Adrenal gland (tissue), 12 donors: ENCODE measurements around the gene FYB1. TPM values are rescaled to one million over a fixed set of nuclear protein-coding genes. Genes with fewer than 3 reads are reported as not detected.

Experiments used
- DNase-seq, 7 donors: peaks; one replicate each; pipeline ENCODE4 v3.0.0-alpha.2; 2019 to 2020
- H3K27ac ChIP-seq, 5 donors: fragments of 200-600 bp; sonication (generic) in 4 of 5; 1 replicate in 3 of 5; 2 replicates in 2 of 5; pipeline versions ENCODE4 v1.5.1 to v1.8.0; 2016 to 2020; ENCODE audit warnings: mild to moderate bottlenecking in 1 of 5
- H3K27me3 ChIP-seq: fragments of 200-600 bp; 2 replicates; pipeline ENCODE4 v1.8.0; 2021
- H3K36me3 ChIP-seq, 2 donors: fragments of 200-600 bp; replicated peaks in 1 of 2; 1 replicate in 1 of 2; 2 replicates in 1 of 2; pipeline versions ENCODE4 v1.5.1 to v1.8.0; 2018 to 2022
- H3K4me1 ChIP-seq, 2 donors: fragments of 200-600 bp; replicated peaks in 1 of 2; 1 replicate in 1 of 2; 2 replicates in 1 of 2; pipeline versions ENCODE4 v1.5.1 to v1.8.0; 2018 to 2021
- H3K4me3 ChIP-seq, 4 donors: fragments of 200-600 bp; sonication (generic) in 3 of 4; one replicate each; pipeline ENCODE4 v1.5.1; 2016 to 2018
- H3K9me3 ChIP-seq, 3 donors: fragments of 200-600 bp; sonication (generic) in 1 of 3; replicated peaks in 1 of 3; 1 replicate in 2 of 3; 2 replicates in 1 of 3; pipeline versions ENCODE4 v1.5.1 to v1.8.0; 2016 to 2021
- POLR2A ChIP-seq, 2 donors: fragments of 450-650 bp; IDR thresholded peaks; one replicate each; pipeline ENCODE4 v1.6.1; 2017; ENCODE audit warnings: antibody characterized with exemption in 2 of 2, mild to moderate bottlenecking in 2 of 2, moderate library complexity in 1 of 2
- WGBS, 4 donors: extraction: QIAGEN DNeasy Blood & Tissue Kit in 2 of 4; methylation state at CpG; one replicate each; pipeline versions ENCODE4 v1.1.5 to v1.1.7; 2013 to 2017; 5-methylcytosine and 5-hydroxymethylcytosine counted together
- intact Hi-C, 2 donors: fragments of 100-400 bp; cut with DNase I; formaldehyde crosslinking; loops; one replicate each; pipeline versions ENCODE4 v1.14.1 to v1.15.0; 2022 to 2023
- polyA plus RNA-seq, 3 donors: library from polyadenylated mRNA; stranded (reverse); fragments of 200-250 nt in 2 of 3; fragments of 350-450 nt in 1 of 3; fragmentation: Illumina TruSeq in 1 of 3; extraction: RNeasy Lipid Tissue Mini Kit (QIAGEN cat#74804) in 1 of 3; gene quantifications; one replicate each; pipeline ENCODE4 v1.2.3, GENCODE V29; 2013 to 2014
- total RNA-seq, 9 donors: library from RNA; depleted of rRNA in 4 of 9; stranded (reverse); fragments of >200 nt in 4 of 9; fragments of 120-200 nt in 1 of 9; fragmentation: NEBNext Ultra II Directional in 1 of 9; extraction: Animal tissue kit (Norgen Biotek cat#: 25700) in 1 of 9; gene quantifications; one replicate each; pipeline versions ENCODE4 v1.1.0 to v1.2.4, GENCODE V29; 2013 to 2023
- TF ChIP-seq, protein P1 (sequence below), 6 experiments: fragments of 450-650 bp in 4 of 6; fragments of 200-600 bp in 2 of 6; sonication (generic) in 1 of 6; IDR thresholded peaks; 1 replicate in 5 of 6; 2 replicates in 1 of 6; pipeline versions ENCODE4 v1.5.1 to v1.8.0; 2016 to 2021; ENCODE audit warnings: antibody characterized with exemption in 6 of 6, mild to moderate bottlenecking in 2 of 6, moderate library complexity in 1 of 6
- donor health status: healthy with polysubstance abuse.
- donor health status: Bipolar disorder and iron deficiency.
- donor health status: DM: yes; HTN: yes; CAD: no.
- donor health status: DM: no; HTN: no; CAD: no.
- donor health status: DM: no; HTN: no; CAD: no.
- donor health status: DM: yes; HTN: yes; CAD: no.

The FYB1 gene
- total and polyA plus RNA-seq, 12 donors = 1.6 to 29.8 (median 13.6) TPM

DNA sequence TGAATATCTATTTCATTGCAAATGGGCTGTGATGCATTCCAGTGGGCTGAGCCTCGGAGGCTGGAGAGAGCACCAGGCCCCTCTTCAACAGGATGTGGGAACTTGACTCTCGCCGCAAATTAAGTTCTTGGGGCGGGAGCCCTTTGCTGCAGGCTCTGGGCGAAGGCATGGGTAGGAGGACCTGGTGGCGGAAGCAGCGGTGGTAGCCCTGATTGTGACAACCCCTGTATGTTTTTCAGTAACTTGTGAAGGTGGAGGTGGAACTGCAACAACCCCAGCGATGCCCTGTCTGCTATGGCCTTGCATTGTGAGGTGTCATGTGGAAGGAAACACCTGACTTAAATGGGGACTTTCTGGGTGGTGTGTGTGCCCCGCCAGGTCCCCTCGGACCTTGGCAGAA lies 9.4 kb downstream of the FYB1 start:
- intact Hi-C loops = loop anchor here in 1 of 2 donors (10.0 kb wide), 1 partner anchor 75 kb away; no protein-coding TSS in a partner anchor
- Histone ChIP-seq H3K4me3 (no peak overlapping the region), H3K9me3 (no peaks in the 10 kb centered on the region), H3K4me1 (no peaks in the 10 kb centered on the region), H3K27ac (no peak overlapping the region), H3K27me3 (no peaks in the 10 kb centered on the region), H3K36me3 (no peaks in the 10 kb centered on the region)
- WGBS, 4 donors = 74 to 97% (median 81%) methylated on average over 9 to 10 of the region's 10 CpGs
- no peak for DNase-seq
- TF ChIP-seq, protein P1, sequence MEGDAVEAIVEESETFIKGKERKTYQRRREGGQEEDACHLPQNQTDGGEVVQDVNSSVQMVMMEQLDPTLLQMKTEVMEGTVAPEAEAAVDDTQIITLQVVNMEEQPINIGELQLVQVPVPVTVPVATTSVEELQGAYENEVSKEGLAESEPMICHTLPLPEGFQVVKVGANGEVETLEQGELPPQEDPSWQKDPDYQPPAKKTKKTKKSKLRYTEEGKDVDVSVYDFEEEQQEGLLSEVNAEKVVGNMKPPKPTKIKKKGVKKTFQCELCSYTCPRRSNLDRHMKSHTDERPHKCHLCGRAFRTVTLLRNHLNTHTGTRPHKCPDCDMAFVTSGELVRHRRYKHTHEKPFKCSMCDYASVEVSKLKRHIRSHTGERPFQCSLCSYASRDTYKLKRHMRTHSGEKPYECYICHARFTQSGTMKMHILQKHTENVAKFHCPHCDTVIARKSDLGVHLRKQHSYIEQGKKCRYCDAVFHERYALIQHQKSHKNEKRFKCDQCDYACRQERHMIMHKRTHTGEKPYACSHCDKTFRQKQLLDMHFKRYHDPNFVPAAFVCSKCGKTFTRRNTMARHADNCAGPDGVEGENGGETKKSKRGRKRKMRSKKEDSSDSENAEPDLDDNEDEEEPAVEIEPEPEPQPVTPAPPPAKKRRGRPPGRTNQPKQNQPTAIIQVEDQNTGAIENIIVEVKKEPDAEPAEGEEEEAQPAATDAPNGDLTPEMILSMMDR (IDR thresholded peaks at IDR 0.05) = no peak
- TF ChIP-seq POLR2A (IDR thresholded peaks at IDR 0.05) = no peak

DNA sequence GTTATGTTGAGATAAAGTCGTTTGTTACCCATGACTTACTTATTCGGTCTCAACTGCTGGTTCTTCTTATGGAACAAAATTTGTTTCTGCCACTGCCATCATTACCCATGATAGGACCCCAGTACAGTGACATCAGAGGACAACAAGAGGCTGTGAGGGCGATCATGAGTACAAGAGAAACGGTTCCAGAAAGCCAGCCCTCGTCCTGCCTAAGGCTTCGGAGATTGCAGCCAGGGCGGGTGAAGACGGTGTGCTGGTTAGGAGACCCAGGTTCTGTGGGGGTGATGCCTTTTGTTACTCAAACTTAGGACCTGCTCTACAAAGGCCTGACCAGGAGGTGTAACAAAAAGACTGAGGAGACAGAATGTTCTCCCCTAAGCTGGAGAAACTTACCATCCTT lies 10.9 kb downstream of the FYB1 start:
- intact Hi-C loops = no loop called here
- H3K4me1 ChIP-seq = no peaks in the 10 kb centered on the region
- no peaks in the 10 kb centered on the region for H3K9me3 ChIP-seq
- WGBS, 4 donors = 89 to 91% (median 89%) methylated on average over 8 of the region's 8 CpGs
- no peak overlapping the region for H3K4me3 ChIP-seq
- H3K36me3 ChIP-seq = no peaks in the 10 kb centered on the region
- TF ChIP-seq, protein P1 (IDR thresholded peaks at IDR 0.05) = no peak
- TF ChIP-seq POLR2A (IDR thresholded peaks at IDR 0.05) = no peak
- no peak for DNase-seq
- no peak overlapping the region for H3K27ac ChIP-seq
- H3K27me3 ChIP-seq = no peaks in the 10 kb centered on the region

DNA sequence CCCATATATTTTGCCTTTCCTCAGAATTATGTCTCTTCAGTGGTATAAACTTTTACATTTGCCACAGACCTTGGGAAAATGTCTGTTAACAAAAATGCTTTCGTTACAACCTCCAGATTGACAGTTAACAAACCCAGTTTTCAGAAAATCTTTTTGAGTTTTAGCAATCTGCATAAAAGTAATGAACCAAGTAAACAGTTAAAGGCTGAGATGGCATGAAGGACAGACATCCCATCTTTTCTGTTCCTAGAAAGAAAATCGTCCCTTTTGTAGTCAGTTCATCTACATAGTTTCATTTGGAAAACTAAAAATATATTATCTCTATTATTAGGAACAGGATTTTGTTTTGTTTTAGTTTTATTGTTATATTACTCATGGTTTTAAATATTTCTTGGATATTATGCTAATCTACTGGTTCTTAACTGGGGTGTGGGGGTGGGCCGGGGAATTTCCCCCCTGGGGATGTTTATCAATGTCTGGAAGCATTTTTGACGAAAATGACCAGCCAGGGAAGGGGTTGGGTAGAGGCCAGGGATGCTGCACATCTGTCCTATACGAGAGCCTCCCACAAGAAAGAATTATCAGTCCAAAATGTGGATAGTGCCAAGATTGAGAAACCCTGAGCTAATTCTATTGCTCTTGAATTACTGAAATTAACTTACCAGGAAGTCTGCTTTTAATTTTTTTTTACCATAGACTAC lies 11.9 kb downstream of the FYB1 start:
- Histone ChIP-seq H3K9me3 (no peaks in the 10 kb centered on the region), H3K4me1 (no peaks in the 10 kb centered on the region), H3K27ac (no peak overlapping the region), H3K27me3 (no peaks in the 10 kb centered on the region), H3K4me3 (no peak overlapping the region), H3K36me3 (no peaks in the 10 kb centered on the region)
- intact Hi-C loops = no loop called here
- TF ChIP-seq, protein P1 (IDR thresholded peaks at IDR 0.05) = no peak
- no peak for TF ChIP-seq POLR2A (IDR thresholded peaks at IDR 0.05)
- no peak for DNase-seq
- WGBS, 4 donors = 43 to 50% (median 48%) methylated on average over 5 of the region's 5 CpGs

DNA sequence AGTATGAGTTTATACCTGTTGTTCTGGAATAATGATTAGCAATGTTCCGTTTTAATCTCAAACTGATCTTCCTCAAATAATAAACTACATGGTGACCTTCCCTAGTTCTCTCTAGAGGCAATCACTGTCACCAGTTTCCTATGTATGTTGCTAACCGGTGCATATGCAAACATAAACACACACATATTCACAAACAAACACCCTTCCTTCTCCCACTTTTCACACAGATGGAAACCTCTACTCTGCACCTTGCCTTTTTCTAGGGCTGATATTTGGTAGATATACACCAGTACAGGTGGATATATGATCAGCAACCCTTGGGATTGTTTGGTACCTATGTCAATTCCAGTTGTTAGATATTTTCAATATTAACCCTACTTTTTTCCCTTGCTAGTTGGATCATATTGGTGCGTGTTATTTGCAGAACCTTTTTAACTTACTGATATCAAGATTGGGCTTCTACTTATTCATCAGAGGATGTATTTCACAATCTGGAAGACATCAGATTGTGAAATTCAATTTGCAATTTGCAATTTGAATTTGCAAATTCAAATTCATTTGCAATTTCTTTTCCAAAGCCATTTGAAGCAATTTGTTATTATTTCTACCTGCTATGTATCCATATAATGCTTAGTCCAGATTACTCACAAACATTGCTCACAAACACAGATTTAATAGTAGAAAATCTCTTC lies 12.6 kb downstream of the FYB1 start:
- no peaks in the 10 kb centered on the region for H3K27me3 ChIP-seq
- no peaks in the 10 kb centered on the region for H3K36me3 ChIP-seq
- H3K9me3 ChIP-seq = no peaks in the 10 kb centered on the region
- no peak for DNase-seq
- 72 to 78% (median 75%) methylated on average over 3 of the region's 3 CpGs for WGBS, 4 donors
- H3K27ac ChIP-seq = no peak overlapping the region
- no peaks in the 10 kb centered on the region for H3K4me1 ChIP-seq
- H3K4me3 ChIP-seq = no peak overlapping the region
- TF ChIP-seq, protein P1 (IDR thresholded peaks at IDR 0.05) = no peak
- TF ChIP-seq POLR2A (IDR thresholded peaks at IDR 0.05) = no peak
- intact Hi-C loops = no loop called here
